ENCODE measurements around the gene ABCC4. TPM values are rescaled to one million over a fixed set of nuclear protein-coding genes. Genes with fewer than 3 reads are reported as not detected.

ABCC4 gene
- total and polyA plus RNA-seq, 2 experiments from 2014 or later = 9.8 to 23.3 TPM

- TF ChIP-seq EZH2phosphoT487 (IDR thresholded peaks at IDR 0.05; ENCODE audit: low read depth, severe bottlenecking, unreplicated experiment) = no peak
- no peak for TF ChIP-seq CTCF (IDR thresholded peaks at IDR 0.05; ENCODE audit: poor library complexity)
- TF ChIP-seq EZH2 (IDR thresholded peaks at IDR 0.05; ENCODE audit: borderline replicate concordance) = no peak
- H3K9me3 ChIP-seq (ENCODE audit: low read depth) = no peaks in the 10 kb centered on the region
- H2AFZ ChIP-seq = no peak overlapping the region
- no peaks in the 10 kb centered on the region for H3K9me2 ChIP-seq (replicated peaks; ENCODE audit: insufficient read depth)
- 96% methylated on average over 7 of the region's 7 CpGs for WGBS (ENCODE audit: low lambda C conversion rate, missing lambda C conversion rate)
- no peaks in the 10 kb centered on the region for H3K27me3 ChIP-seq
- no peaks in the 10 kb centered on the region for H3K79me2 ChIP-seq
- H3K27ac ChIP-seq = no peak overlapping the region
- no peaks in the 10 kb centered on the region for H3K36me3 ChIP-seq (replicated peaks; ENCODE audit: insufficient read depth, low read depth)
- H3K4me2 ChIP-seq = no peak overlapping the region
- H3K4me1 ChIP-seq (ENCODE audit: insufficient read depth) = no peaks in the 10 kb centered on the region
- H3K4me3 ChIP-seq = no peak overlapping the region
- H4K20me1 ChIP-seq (ENCODE audit: insufficient read depth, poor library complexity, severe bottlenecking) = no peaks in the 10 kb centered on the region
- DNase-seq (ENCODE audit: low spot score) = no peak
Measured at GRCh38 chr13:95083066-95083465, 218.2 kb downstream of the ABCC4 start.

- H3K36me3 ChIP-seq (replicated peaks; ENCODE audit: insufficient read depth, low read depth) = no peaks in the 10 kb centered on the region
- 67% methylated on average over 5 of the region's 5 CpGs for WGBS (ENCODE audit: low lambda C conversion rate, missing lambda C conversion rate)
Measured at GRCh38 chr13:95075506-95075905, 225.7 kb downstream of the ABCC4 start.

GRCh38 chr13:95074820-95075219 lies 226.4 kb downstream of the ABCC4 start:
- Histone ChIP-seq H3K9me3 (ENCODE audit: low read depth) (no peaks in the 10 kb centered on the region), H3K4me2 (no peak overlapping the region), H3K79me2 (no peaks in the 10 kb centered on the region), H3K4me1 (ENCODE audit: insufficient read depth) (no peaks in the 10 kb centered on the region), H3K4me3 (no peak overlapping the region), H2AFZ (no peak overlapping the region), H4K20me1 (ENCODE audit: insufficient read depth, poor library complexity, severe bottlenecking) (no peaks in the 10 kb centered on the region), H3K27ac (no peak overlapping the region), H3K9me2 (replicated peaks; ENCODE audit: insufficient read depth) (no peaks in the 10 kb centered on the region), H3K36me3 (replicated peaks; ENCODE audit: insufficient read depth, low read depth) (no peaks in the 10 kb centered on the region), H3K27me3 (no peaks in the 10 kb centered on the region)
- TF ChIP-seq EZH2phosphoT487 (IDR thresholded peaks at IDR 0.05; ENCODE audit: low read depth, severe bottlenecking, unreplicated experiment) (no peak), CTCF (IDR thresholded peaks at IDR 0.05; ENCODE audit: poor library complexity) (no peak), EZH2 (IDR thresholded peaks at IDR 0.05; ENCODE audit: borderline replicate concordance) (no peak)
- no peak for DNase-seq (ENCODE audit: low spot score)
- 89% methylated on average over 3 of the region's 3 CpGs for WGBS (ENCODE audit: low lambda C conversion rate, missing lambda C conversion rate)

More at GRCh38 chr13:95075506-95075905, 225.7 kb downstream of the ABCC4 start:
- DNase-seq (ENCODE audit: low spot score) = no peak
- no peak overlapping the region for H3K4me3 ChIP-seq
- no peak overlapping the region for H3K27ac ChIP-seq
- no peaks in the 10 kb centered on the region for H3K27me3 ChIP-seq
- TF ChIP-seq EZH2 (IDR thresholded peaks at IDR 0.05; ENCODE audit: borderline replicate concordance) = no peak
- TF ChIP-seq CTCF (IDR thresholded peaks at IDR 0.05; ENCODE audit: poor library complexity) = no peak
- TF ChIP-seq EZH2phosphoT487 (IDR thresholded peaks at IDR 0.05; ENCODE audit: low read depth, severe bottlenecking, unreplicated experiment) = no peak
- H4K20me1 ChIP-seq (ENCODE audit: insufficient read depth, poor library complexity, severe bottlenecking) = no peaks in the 10 kb centered on the region
- no peaks in the 10 kb centered on the region for H3K79me2 ChIP-seq
- H3K9me3 ChIP-seq (ENCODE audit: low read depth) = no peaks in the 10 kb centered on the region
- no peaks in the 10 kb centered on the region for H3K9me2 ChIP-seq (replicated peaks; ENCODE audit: insufficient read depth)
- H3K4me1 ChIP-seq (ENCODE audit: insufficient read depth) = no peaks in the 10 kb centered on the region
- no peak overlapping the region for H2AFZ ChIP-seq
- no peak overlapping the region for H3K4me2 ChIP-seq

Measured in hepatocyte (in vitro differentiated cells).